GM12864 (cell line): ENCODE data around the gene CALML6.

Source experiments
- DNase-seq: peaks from one replicate; pipeline ENCODE4 v3.0.0-alpha.2; 2011; ENCODE audit warnings: low read depth
- H3K4me3 ChIP-seq: 2 replicates; pipeline ENCODE4 v1.5.1; 2011; ENCODE audit warnings: mild to moderate bottlenecking, low read depth, low read length, control low read depth
- CTCF ChIP-seq: IDR thresholded peaks from 2 replicates; pipeline ENCODE4 v1.5.1; 2011; ENCODE audit warnings: low read depth, mild to moderate bottlenecking, moderate library complexity, low read length, control low read depth, inconsistent platforms; ENCODE audit errors: missing control alignments

The CALML6 gene

GRCh38 chr1:1907098-1907736 is 7.8 kb upstream of the CALML6 start:
- no peak for TF ChIP-seq CTCF
- no peak overlapping the region for H3K4me3 ChIP-seq
- no peak for DNase-seq

- no peak for TF ChIP-seq CTCF
- DNase-seq = no peak
These were observed 6.6 kb upstream of the CALML6 start for GRCh38 chr1:1908506-1908791.

GRCh38 chr1:1910033-1910465 is 5.0 kb upstream of the CALML6 start:
- DNase-seq = no peak
- TF ChIP-seq CTCF = no peak
- no peak overlapping the region for H3K4me3 ChIP-seq

More at GRCh38 chr1:1908506-1908791, 6.6 kb upstream of the CALML6 start:
- peak overlapping the region; percentile 84 for H3K4me3 ChIP-seq

- TF ChIP-seq CTCF = no peak
- no peak overlapping the region for H3K4me3 ChIP-seq
- no peak for DNase-seq
These were observed 4.3 kb upstream of the CALML6 start for GRCh38 chr1:1910651-1911331.

GRCh38 chr1:1911350-1912041 is 3.6 kb upstream of the CALML6 start:
- no peak for TF ChIP-seq CTCF
- no peak for DNase-seq
- no peak overlapping the region for H3K4me3 ChIP-seq

GRCh38 chr1:1914101-1914970 is 724 bp upstream of the CALML6 start:
- no peak for TF ChIP-seq CTCF
- no peak overlapping the region for H3K4me3 ChIP-seq
- DNase-seq = no peak
